Endothelial cell (in vitro differentiated cells): Measurements from ENCODE around the gene GCG. TPM values are rescaled to one million over a fixed set of nuclear protein-coding genes. Genes with fewer than 3 reads are reported as not detected.

Experiments
- DNase-seq: peaks from one replicate; pipeline ENCODE4 v3.0.0; 2021; ENCODE audit warnings: low spot score
- H3K27ac Mint-ChIP-seq: one replicate; pipeline ENCODE4 v1.8.0; 2021; ENCODE audit warnings: mixed read lengths, inconsistent platforms; ENCODE audit not compliant: unreplicated experiment
- H3K27me3 Mint-ChIP-seq: one replicate; pipeline ENCODE4 v1.8.0; 2021; ENCODE audit warnings: mild to moderate bottlenecking, moderate library complexity, mixed read lengths, inconsistent platforms; ENCODE audit not compliant: unreplicated experiment
- H3K36me3 Mint-ChIP-seq: one replicate; pipeline ENCODE4 v1.8.0; 2021; ENCODE audit warnings: mild to moderate bottlenecking, low read depth, mixed read lengths, inconsistent platforms; ENCODE audit not compliant: unreplicated experiment
- H3K4me1 Mint-ChIP-seq: one replicate; pipeline ENCODE4 v1.8.0; 2021; ENCODE audit warnings: mild to moderate bottlenecking, mixed read lengths, inconsistent platforms; ENCODE audit not compliant: unreplicated experiment
- H3K4me3 Mint-ChIP-seq: one replicate; pipeline ENCODE4 v1.8.0; 2021; ENCODE audit warnings: mild to moderate bottlenecking, mixed read lengths, inconsistent platforms; ENCODE audit not compliant: unreplicated experiment
- H3K9me3 Mint-ChIP-seq: one replicate; pipeline ENCODE4 v1.8.0; 2021; ENCODE audit warnings: mixed read lengths, inconsistent platforms; ENCODE audit not compliant: unreplicated experiment
- total RNA-seq: library from RNA; stranded (reverse); fragmentation: NEBNext Ultra II Directional; extraction: Animal tissue kit (Norgen Biotek cat#: 25700); gene quantifications from one replicate; pipeline ENCODE4 v1.2.1, GENCODE V29; 2021; ENCODE audit not compliant: unreplicated experiment
- TF ChIP-seq, protein P1 (sequence below): fragments of 200-600 bp; sonication (generic); IDR thresholded peaks from one replicate; pipeline ENCODE4 v1.5.0; 2021; ENCODE audit warnings: antibody characterized with exemption; ENCODE audit not compliant: unreplicated experiment

GCG gene
- total RNA-seq, 1 donor from 2014 or later, result not detected

GRCh38 chr2:162113088-162113775 is 38.8 kb downstream of the GCG start:
- no peak for DNase-seq
- no peaks in the 10 kb centered on the region for H3K9me3 Mint-ChIP-seq

GRCh38 chr2:162111958-162112850 is 39.8 kb downstream of the GCG start:
- Mint-ChIP-seq H3K36me3 (peaks cover 8% of the 10 kb centered on the region), H3K4me1 (peaks cover 6% of the 10 kb centered on the region), H3K4me3 (no peak overlapping the region), H3K27ac (no peak overlapping the region), H3K9me3 (no peaks in the 10 kb centered on the region), H3K27me3 (peaks cover 1% of the 10 kb centered on the region)
- TF ChIP-seq, protein P1, sequence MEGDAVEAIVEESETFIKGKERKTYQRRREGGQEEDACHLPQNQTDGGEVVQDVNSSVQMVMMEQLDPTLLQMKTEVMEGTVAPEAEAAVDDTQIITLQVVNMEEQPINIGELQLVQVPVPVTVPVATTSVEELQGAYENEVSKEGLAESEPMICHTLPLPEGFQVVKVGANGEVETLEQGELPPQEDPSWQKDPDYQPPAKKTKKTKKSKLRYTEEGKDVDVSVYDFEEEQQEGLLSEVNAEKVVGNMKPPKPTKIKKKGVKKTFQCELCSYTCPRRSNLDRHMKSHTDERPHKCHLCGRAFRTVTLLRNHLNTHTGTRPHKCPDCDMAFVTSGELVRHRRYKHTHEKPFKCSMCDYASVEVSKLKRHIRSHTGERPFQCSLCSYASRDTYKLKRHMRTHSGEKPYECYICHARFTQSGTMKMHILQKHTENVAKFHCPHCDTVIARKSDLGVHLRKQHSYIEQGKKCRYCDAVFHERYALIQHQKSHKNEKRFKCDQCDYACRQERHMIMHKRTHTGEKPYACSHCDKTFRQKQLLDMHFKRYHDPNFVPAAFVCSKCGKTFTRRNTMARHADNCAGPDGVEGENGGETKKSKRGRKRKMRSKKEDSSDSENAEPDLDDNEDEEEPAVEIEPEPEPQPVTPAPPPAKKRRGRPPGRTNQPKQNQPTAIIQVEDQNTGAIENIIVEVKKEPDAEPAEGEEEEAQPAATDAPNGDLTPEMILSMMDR, result no peak
- DNase-seq, result no peak

More at GRCh38 chr2:162113088-162113775, 38.8 kb downstream of the GCG start:
- H3K4me3 Mint-ChIP-seq, result no peak overlapping the region
- TF ChIP-seq, protein P1, result no peak
- H3K36me3 Mint-ChIP-seq, result peaks cover 8% of the 10 kb centered on the region
- peaks cover 1% of the 10 kb centered on the region for H3K27me3 Mint-ChIP-seq
- H3K4me1 Mint-ChIP-seq, result peaks cover under 1% of the 10 kb centered on the region
- no peak overlapping the region for H3K27ac Mint-ChIP-seq

DNA sequence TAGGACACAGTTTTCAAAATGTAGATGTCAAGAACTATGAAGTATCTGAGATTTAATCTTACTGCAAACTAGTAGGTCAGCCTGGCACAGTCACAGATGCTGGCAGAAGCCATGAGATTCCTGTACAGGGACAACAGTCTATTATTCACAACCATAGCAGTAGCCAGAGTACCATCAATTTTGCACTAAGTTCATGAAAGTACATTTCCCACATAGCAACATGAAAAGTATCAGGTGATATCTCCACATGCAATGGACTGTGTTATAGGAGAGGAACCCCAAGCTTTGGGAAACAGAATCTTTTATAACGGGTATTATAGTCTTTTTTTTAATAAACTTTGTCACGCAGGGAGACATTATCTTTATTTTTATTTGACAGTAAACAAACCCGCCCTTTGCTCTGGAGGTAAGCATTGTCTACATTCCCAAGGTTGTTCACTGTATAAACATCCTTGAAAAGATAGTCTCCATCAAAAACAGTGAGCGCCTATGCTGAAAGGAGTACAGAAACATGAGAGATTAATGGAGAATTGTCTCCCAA is 44.6 kb downstream of the GCG start:
- TF ChIP-seq, protein P1, result no peak
- no peak overlapping the region for H3K27ac Mint-ChIP-seq

GRCh38 chr2:162106746-162107145 is 45.3 kb downstream of the GCG start:
- Mint-ChIP-seq H3K36me3 (no peaks in the 10 kb centered on the region), H3K4me3 (no peak overlapping the region), H3K9me3 (no peaks in the 10 kb centered on the region), H3K4me1 (peaks cover 6% of the 10 kb centered on the region), H3K27ac (no peak overlapping the region), H3K27me3 (no peaks in the 10 kb centered on the region)
- no peak for DNase-seq
- TF ChIP-seq, protein P1, result no peak

More for the DNA sequence above, 44.6 kb downstream of the GCG start:
- Mint-ChIP-seq H3K9me3 (no peaks in the 10 kb centered on the region), H3K4me1 (peaks cover 6% of the 10 kb centered on the region), H3K27me3 (no peaks in the 10 kb centered on the region), H3K36me3 (no peaks in the 10 kb centered on the region), H3K4me3 (no peak overlapping the region)
- no peak for DNase-seq
